HT1080 (cell line): ENCODE data around the gene PCIF1. TPM values are rescaled to one million over a fixed set of nuclear protein-coding genes. Genes with fewer than 3 reads are reported as not detected.
"Not testable (repeated sequence)": the region's sequence is repeated elsewhere in the genome, so short reads cannot be mapped to it uniquely, and the experiment has no call there.

Experiments
- DNase-seq: peaks from one replicate; pipeline ENCODE4 v3.0.0-alpha.2; 2015; ENCODE audit warnings: low read depth
- total RNA-seq: library from RNA; depleted of rRNA; stranded (reverse); fragments of >200 nt; shearing (Covaris generic); gene quantifications from 2 replicates; pipeline ENCODE4 v1.2.3, GENCODE V29; 2014

PCIF1 gene
- total RNA-seq, 1 experiment from 2014 or later = 17.7 TPM

DNA sequence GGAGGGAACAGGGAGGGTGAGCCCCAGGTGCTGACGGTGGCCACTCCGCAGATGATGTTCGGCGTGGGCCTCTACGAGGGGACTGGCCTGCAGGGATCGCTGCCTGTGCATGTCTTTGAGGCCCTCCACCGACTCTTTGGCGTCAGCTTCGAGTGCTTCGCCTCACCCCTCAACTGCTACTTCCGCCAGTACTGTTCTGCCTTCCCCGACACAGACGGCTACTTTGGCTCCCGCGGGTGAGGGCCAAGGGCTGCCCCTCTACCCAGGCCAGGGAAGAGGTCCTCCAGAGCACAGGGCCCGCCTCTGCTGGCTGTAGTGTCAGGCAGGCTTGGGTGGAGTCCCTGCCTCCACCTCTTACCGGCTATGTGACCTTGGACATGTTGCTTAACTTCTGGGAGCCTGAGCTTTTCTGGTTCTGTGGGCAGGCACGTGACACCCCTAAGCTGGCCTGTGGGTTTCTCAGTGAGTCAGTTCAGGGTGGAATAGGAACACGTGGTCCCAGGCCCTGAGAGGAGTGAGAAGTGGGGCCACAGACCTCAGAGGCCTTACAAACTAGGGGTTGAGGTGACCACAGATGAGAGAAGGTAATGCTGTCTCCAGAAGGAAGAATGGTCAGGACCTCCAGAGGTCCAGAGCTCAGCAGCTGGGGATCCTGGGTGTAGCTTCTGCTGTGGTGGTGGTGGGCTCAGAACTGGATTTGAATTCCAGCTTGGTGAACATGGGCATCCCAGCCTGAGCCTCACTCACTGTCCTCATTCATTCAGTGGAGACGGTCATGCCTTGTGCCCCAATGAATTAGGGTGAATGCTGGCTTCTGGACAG is 11.9 kb downstream of the PCIF1 start:
- peak; percentile 73 for DNase-seq

- DNase-seq = no peak
Measured at GRCh38 chr20:45947110-45947866, 12.8 kb downstream of the PCIF1 start.

GRCh38 chr20:45948261-45948733 is 13.8 kb downstream of the PCIF1 start:
- no peak for DNase-seq

- no peak for DNase-seq
Measured at GRCh38 chr20:45948742-45949541, 14.5 kb downstream of the PCIF1 start.

DNA sequence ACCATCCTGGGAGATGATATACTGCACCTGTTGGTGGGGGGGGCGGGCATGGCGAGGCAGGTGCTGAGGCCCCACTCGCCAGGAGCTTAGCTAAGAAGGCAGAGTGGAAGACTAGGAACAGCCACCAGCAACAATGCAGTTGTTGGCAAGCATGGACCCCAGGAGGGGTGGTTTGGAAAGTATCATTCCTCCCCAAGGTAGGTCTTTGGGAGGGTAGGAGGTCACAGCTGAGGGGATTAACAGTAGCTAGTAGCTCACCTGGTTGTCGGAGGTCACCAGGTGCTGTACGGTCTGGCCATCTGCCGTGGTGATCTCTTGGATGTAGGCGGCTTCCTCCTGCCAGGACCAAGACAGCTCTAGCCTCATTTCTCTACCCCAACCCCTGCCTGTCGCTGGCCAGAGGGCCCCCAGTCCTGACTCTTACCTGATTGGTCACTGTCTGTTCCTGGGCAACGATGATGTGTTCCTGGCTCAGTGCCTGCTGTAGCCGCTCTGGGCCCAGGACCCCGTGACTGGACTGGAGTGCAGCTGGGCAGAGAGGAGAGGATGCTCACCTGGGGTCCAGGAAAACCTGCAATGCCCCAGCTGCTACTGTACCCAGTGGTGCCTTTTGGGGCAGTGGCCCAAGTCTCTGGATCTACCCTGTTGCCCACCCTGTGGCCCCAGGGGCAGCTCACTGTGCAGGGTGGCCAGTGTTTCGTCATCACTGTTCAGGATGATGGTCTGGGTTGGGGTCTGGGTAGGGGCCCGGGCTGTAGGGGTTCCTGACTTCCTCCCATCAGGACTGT is 15.3 kb downstream of the PCIF1 start:
- DNase-seq = no peak

DNA sequence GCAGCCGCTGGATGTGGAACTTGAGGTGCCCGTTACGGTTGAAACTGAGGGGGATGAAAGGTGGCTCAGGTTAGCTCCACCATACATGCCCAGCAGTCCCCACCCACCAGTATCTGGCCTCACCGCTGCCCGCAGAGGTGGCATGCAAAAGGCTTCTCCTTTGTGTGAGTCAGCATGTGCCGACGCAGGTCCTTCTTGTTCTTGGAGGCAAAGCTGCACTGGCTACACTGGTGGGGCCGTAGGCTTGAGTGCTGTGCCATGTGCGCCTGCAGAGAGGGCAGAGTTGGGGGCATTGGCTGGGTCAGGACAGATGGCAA is 15.8 kb downstream of the PCIF1 start:
- no peak for DNase-seq

- DNase-seq = no peak
Measured at GRCh38 chr20:45951925-45952834, 17.7 kb downstream of the PCIF1 start.

GRCh38 chr20:45952861-45953260 is 18.4 kb downstream of the PCIF1 start:
- no peak for DNase-seq

- DNase-seq = no peak
Measured at GRCh38 chr20:45953672-45954071, 19.2 kb downstream of the PCIF1 start.

DNA sequence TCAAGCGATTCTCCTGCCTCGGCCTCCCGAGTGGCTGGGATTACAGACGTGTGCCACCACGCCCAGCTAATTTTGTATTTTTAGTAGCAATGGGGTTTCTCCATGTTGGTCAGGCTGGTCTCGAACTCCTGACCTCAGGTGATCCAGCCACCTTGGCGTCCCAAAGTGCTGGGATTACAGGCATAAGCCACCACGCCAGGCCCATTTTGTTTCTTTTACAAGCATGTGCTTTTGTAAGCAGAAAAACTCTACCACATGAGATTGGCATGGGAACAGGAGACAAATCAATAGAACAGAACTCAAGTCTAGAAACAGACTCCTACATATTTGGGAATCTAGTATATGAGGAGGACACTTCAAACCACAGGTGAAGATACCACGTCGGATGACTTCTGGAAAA is 21.8 kb downstream of the PCIF1 start:
- not testable (repeated sequence) for DNase-seq

- DNase-seq = no peak
Measured at GRCh38 chr20:45957021-45957941, 22.8 kb downstream of the PCIF1 start.

- DNase-seq = no peak
Measured at GRCh38 chr20:45958593-45958992, 24.1 kb downstream of the PCIF1 start.

DNA sequence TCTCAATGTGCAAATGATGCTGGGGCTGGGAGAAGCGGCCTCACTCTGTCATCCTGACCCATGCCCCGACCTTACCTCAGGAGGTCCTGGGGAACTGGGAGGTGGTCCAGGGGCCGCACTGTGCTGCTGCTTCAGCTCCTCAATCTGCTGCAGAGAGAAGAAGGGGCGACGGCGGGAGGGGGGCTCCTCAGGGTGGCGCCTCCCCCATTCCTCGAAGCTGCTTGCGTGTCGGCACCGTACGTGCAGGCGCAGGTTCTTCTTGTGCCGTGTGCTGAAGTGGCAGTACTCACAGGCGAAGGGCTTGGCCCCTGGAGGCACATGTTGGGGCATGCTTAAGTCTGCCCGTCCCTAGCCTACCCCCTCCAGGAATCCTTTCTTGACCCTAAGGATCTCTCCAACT is 24.6 kb downstream of the PCIF1 start:
- DNase-seq = no peak

- DNase-seq = no peak
Measured at GRCh38 chr20:45959956-45960630, 25.6 kb downstream of the PCIF1 start.

GRCh38 chr20:45962031-45962755 is 27.7 kb downstream of the PCIF1 start:
- DNase-seq = no peak

GRCh38 chr20:45963059-45964005 is 28.8 kb downstream of the PCIF1 start:
- DNase-seq = peak; percentile 46
